ENCODE results near the gene RADIL.

Gene RADIL

DNA sequence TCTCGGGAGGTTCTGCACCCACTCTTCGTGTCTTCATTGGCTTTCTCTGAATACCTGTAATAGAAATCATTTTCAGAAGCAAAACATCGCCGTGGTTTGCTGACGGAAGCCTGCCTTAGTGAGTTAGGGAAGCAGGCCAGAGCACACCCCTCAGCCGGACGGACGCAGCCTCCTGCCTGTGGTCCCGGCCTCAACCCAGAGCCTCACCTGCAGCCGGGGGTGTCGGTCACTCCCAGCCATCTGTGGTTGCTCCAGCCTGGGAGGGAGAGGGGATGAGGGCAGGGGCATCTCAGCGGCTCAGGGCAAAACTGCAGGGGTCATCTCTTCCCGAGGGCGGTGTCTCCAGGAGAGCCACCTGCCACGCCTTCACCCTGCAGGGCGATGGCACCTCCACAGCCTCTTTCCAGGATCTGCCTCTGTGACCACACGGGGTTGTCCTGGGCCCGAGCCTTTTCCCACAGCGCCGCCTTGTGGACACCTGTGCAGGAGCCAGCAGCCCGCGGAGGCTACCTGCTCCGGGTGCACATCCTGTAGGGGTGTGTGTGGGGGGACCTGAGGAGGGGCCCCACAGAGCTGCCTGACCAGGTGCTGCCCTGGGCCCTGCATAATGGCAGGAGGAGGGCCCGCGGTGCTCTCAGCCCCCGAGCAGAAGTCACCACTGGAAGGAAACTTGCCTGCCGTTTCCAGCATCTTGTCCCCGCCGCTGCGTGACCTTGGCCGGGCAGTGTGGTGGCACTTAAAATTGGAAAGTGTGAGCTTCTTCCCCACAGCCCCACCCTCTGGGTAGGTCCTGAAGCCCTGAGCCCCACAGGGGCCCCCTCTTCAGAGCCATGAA, 129.7 kb downstream of the RADIL start:
- peak; percentile 67 to 87 (median 78) for DNase-seq

DNA sequence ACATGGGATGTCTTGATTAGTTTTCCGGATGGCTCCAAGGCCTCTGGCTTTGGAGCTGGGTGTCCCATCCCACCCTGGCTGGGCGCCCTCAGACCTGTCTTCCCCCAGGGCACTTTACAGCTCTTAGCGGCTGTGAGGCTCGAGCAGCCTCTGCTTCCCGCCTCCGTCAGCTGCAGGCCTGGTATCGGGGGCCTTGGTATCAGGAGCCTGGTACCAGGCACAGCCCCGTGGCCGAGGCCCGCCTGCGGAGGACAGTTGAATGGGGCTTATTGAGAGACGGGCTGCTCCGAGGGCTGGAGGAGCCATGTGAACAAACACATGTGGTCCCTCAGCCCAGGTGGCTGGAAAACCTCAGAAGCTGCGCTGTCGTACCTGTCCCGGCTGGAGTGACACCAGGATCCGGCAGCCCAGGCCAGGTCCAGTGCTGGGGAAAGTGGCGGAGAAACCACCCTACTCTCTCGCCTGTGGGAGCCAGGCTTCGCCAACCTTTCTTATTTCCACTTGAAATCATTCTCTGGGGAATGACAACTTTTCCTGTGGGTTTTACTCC, 132.0 kb downstream of the RADIL start:
- no peak for DNase-seq

DNA sequence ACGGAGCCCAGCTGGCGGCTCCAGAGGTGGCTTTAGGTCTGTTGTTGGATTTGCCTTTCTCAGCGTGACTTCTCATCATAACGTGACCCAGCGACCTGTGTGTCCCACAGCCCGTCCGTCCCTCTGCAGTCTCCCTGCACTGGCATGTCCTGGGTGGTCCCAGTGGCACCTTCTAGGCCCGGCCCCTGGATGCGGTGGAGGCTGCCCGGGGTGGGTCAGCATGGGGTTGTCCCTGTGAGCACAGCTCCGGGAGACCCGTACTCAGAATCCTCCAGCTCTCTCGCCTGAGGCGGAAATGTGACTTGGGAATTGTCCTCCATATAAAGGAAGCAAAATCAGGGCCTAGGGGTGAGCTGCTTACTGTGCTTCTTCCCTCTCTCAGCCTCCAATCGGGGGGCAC, 133.7 kb downstream of the RADIL start:
- no peak for DNase-seq

DNA sequence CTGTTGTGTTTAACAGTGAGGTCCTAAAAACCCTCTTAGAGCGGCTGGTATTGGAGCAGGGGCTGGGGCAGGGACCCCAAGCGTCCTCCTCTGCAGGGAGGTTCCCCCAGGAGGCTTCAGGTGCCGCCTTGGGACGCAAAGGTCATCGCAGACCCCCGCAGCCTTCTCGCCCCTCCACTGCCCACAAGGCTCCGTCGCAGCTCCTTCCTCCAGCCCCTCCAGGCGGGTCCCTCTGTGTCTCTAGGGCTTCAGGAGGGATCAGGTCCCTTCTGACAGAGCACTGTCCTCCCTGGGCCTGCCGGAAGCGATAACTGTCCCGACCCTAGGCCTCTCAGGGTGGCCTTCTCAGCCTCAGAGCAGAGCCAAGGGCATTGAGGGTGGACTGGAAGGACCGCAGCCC, 134.2 kb downstream of the RADIL start:
- no peak for DNase-seq

All from suppressor macrophage (primary cell).